Right lobe of liver (tissue), 6 donors: ENCODE results near the gene TTLL1. TPM values are rescaled to one million over a fixed set of nuclear protein-coding genes. Genes with fewer than 3 reads are reported as not detected.

ENCODE experiments used
- ATAC-seq, 4 donors: fragments of 200-7000 bp; cut with Tn5 transposase; one replicate each; pipeline ENCODE4 v1.9.1; 2020; ENCODE audit warnings: mild to moderate bottlenecking in 4 of 4, moderate library complexity in 4 of 4
- DNase-seq, 3 donors: peaks; one replicate each; pipeline ENCODE4 v3.0.0-alpha.2; 2020
- H3K27ac ChIP-seq, 3 donors: fragments of 200-600 bp; one replicate each; pipeline ENCODE4 v1.8.0; 2022
- H3K27me3 ChIP-seq, 2 donors: fragments of 200-600 bp; one replicate each; pipeline ENCODE4 v1.8.0; 2022
- H3K36me3 ChIP-seq, 4 donors: fragments of 200-600 bp; sonication (generic) in 1 of 4; one replicate each; pipeline versions ENCODE4 v1.5.1 to v1.8.0; 2017 to 2022; ENCODE audit warnings: control low read depth in 1 of 4
- H3K4me1 ChIP-seq, 4 donors: fragments of 200-600 bp; sonication (generic) in 1 of 4; one replicate each; pipeline versions ENCODE4 v1.5.1 to v1.8.0; 2017 to 2022; ENCODE audit warnings: control low read depth in 1 of 4
- H3K4me3 ChIP-seq, 3 donors: fragments of 200-600 bp; one replicate each; pipeline ENCODE4 v1.8.0; 2022
- H3K9me3 ChIP-seq, 4 donors: fragments of 200-600 bp; sonication (generic) in 1 of 4; one replicate each; pipeline versions ENCODE4 v1.5.1 to v1.8.0; 2017 to 2022; ENCODE audit warnings: control low read depth in 1 of 4
- CTCF ChIP-seq, 4 donors: fragments of 200-600 bp in 3 of 4; fragments of 450-650 bp in 1 of 4; IDR thresholded peaks; one replicate each; pipeline versions ENCODE4 v1.5.1 to v1.8.0; 2016 to 2022; ENCODE audit warnings: antibody characterized with exemption in 4 of 4, mild to moderate bottlenecking in 2 of 4
- POLR2A ChIP-seq: fragments of 450-650 bp; IDR thresholded peaks from one replicate; pipeline ENCODE4 v1.6.1; 2017; ENCODE audit warnings: antibody characterized with exemption, mild to moderate bottlenecking
- WGBS: methylation state at CpG from one replicate; pipeline ENCODE4 v1.1.6; 2018; ENCODE audit warnings: low coverage, low lambda C conversion rate; ENCODE audit not compliant: insufficient coverage; ENCODE audit errors: missing lambda C conversion rate; 5-methylcytosine and 5-hydroxymethylcytosine counted together
- intact Hi-C, 2 donors: fragments of 100-400 bp; cut with DNase I; formaldehyde crosslinking; loops; one replicate each; pipeline versions ENCODE4 v1.11.2 to v1.14.1; 2022
- total RNA-seq, 6 experiments: library from RNA; depleted of rRNA in 2 of 6; stranded (reverse); fragments of >200 nt in 2 of 6; fragmentation: NEBNext Ultra II Directional in 3 of 6; extraction: Animal tissue kit (Norgen Biotek cat#: 25700) in 3 of 6; gene quantifications; one replicate each; pipeline versions ENCODE4 v1.1.0 to v1.2.4, GENCODE V29; 2016 to 2023
- donor health status: DM: no; HTN: yes; CAD: no.
- donor health status: DM: no; HTN: no; CAD: no.
- donor health status: DM: no; HTN: no; CAD: no.
- donor health status: DM: no; HTN: yes; CAD: no.
- donor health status: DM: no; HTN: yes; CAD: no.

Gene TTLL1
- total RNA-seq, 6 experiments from 2014 or later: 0.97 to 2.0 (median 1.3) TPM

GRCh38 chr22:43042101-43042780 is 47.0 kb downstream of the TTLL1 start:
- no peak overlapping the region for H3K4me3 ChIP-seq
- DNase-seq: no peak
- ATAC-seq: no peak
- no peaks in the 10 kb centered on the region for H3K4me1 ChIP-seq
- H3K27ac ChIP-seq: no peak overlapping the region
- H3K36me3 ChIP-seq: no peaks in the 10 kb centered on the region
- TF ChIP-seq CTCF (IDR thresholded peaks at IDR 0.05): no peak
- TF ChIP-seq POLR2A: no peak
- no peaks in the 10 kb centered on the region for H3K9me3 ChIP-seq
- intact Hi-C loops: no loop called here
- H3K27me3 ChIP-seq: no peaks in the 10 kb centered on the region
- WGBS: 88% methylated on average over 14 of the region's 20 CpGs

- Histone ChIP-seq H3K9me3 (no peaks in the 10 kb centered on the region), H3K27me3 (no peaks in the 10 kb centered on the region), H3K4me1 (no peaks in the 10 kb centered on the region), H3K27ac (no peak overlapping the region), H3K36me3 (no peaks in the 10 kb centered on the region), H3K4me3 (no peak overlapping the region)
- TF ChIP-seq CTCF (IDR thresholded peaks at IDR 0.05) (no peak), POLR2A (no peak)
- DNase-seq: no peak
- no peak for ATAC-seq
- WGBS: 88% methylated on average over 5 of the region's 13 CpGs
- intact Hi-C loops: loop anchor here in 1 of 2 donors (10.0 kb wide), 1 partner anchor 175 kb away; no protein-coding TSS in a partner anchor
Measured at GRCh38 chr22:43039800-43040199, 49.4 kb downstream of the TTLL1 start.

GRCh38 chr22:43038325-43038724 is 50.9 kb downstream of the TTLL1 start:
- DNase-seq (no peak), ATAC-seq (no peak)
- no peaks in the 10 kb centered on the region for H3K9me3 ChIP-seq
- H3K27ac ChIP-seq: no peak overlapping the region
- intact Hi-C loops: loop anchor here in 1 of 2 donors (10.0 kb wide), 1 partner anchor 174 kb away; no protein-coding TSS in a partner anchor
- TF ChIP-seq POLR2A: no peak
- TF ChIP-seq CTCF (IDR thresholded peaks at IDR 0.05): no peak
- no peaks in the 10 kb centered on the region for H3K27me3 ChIP-seq
- WGBS: 93% methylated on average over 13 of the region's 15 CpGs
- no peak overlapping the region for H3K4me3 ChIP-seq
- no peaks in the 10 kb centered on the region for H3K4me1 ChIP-seq
- no peaks in the 10 kb centered on the region for H3K36me3 ChIP-seq

GRCh38 chr22:43036282-43036829 is 52.8 kb downstream of the TTLL1 start:
- Histone ChIP-seq H3K36me3 (no peaks in the 10 kb centered on the region), H3K27ac (no peak overlapping the region), H3K4me3 (no peak overlapping the region), H3K4me1 (no peaks in the 10 kb centered on the region), H3K9me3 (no peaks in the 10 kb centered on the region), H3K27me3 (no peaks in the 10 kb centered on the region)
- WGBS: 28% methylated on average over 4 of the region's 19 CpGs
- no peak for DNase-seq
- intact Hi-C loops: loop anchor here in 1 of 2 donors (10.0 kb wide), 1 partner anchor 172 kb away; no protein-coding TSS in a partner anchor
- no peak for TF ChIP-seq CTCF (IDR thresholded peaks at IDR 0.05)
- no peak for TF ChIP-seq POLR2A
- ATAC-seq: peak; percentile 18 to 46 (median 27)
